H1 (cell line): ENCODE data around the gene SLC43A3. TPM values are rescaled to one million over a fixed set of nuclear protein-coding genes. Genes with fewer than 3 reads are reported as not detected.

Experiments
- CTCF ChIA-PET: fragments of 300-600 bp; sonication (Branson Sonifier 250); formaldehyde crosslinking; loops from one replicate; lab custom pipeline; 2021; ENCODE audit not compliant: partially characterized antibody; lab: Charles Lee
- POLR2A ChIA-PET: fragments of 300-600 bp; sonication (Branson Sonifier 250); formaldehyde crosslinking; loops from one replicate; lab custom pipeline; 2021; ENCODE audit warnings: inconsistent platforms; ENCODE audit not compliant: partially characterized antibody; lab: Charles Lee
- DNase-seq, 2 experiments: peaks; one replicate each; pipeline versions ENCODE4 v3.0.0 to v3.0.0-alpha.2; 2010 to 2022; ENCODE audit warnings: low spot score in 2 of 2, low read depth in 1 of 2, mixed read lengths in 1 of 2
- FAIRE-seq: peaks from 2 replicates; lab custom pipeline; 2011; peaks lifted over from hg19 to GRCh38; lab: Jason Lieb, UNC
- H2AFZ ChIP-seq: 2 replicates; pipeline ENCODE4 v1.8.1; 2012; ENCODE audit warnings: low read length, inconsistent platforms
- H2AK5ac ChIP-seq: 2 replicates; pipeline ENCODE4 v1.6.1; 2013; ENCODE audit warnings: low read depth, low read length
- H2BK120ac ChIP-seq: replicated peaks from 2 replicates; pipeline ENCODE3; 2013; ENCODE audit warnings: low read depth, low read length, inconsistent platforms
- H2BK12ac ChIP-seq: 2 replicates; pipeline ENCODE4 v1.6.1; 2013; ENCODE audit warnings: low read depth, low read length
- H2BK15ac ChIP-seq: 2 replicates; pipeline ENCODE4 v1.6.1; 2013; ENCODE audit warnings: low read length
- H2BK20ac ChIP-seq: 2 replicates; pipeline ENCODE4 v1.6.1; 2013; ENCODE audit warnings: low read length
- H2BK5ac ChIP-seq: 2 replicates; pipeline ENCODE4 v1.6.1; 2013; ENCODE audit warnings: low read depth, low read length
- H3K14ac ChIP-seq: 2 replicates; pipeline ENCODE4 v1.6.1; 2013; ENCODE audit warnings: inconsistent platforms; ENCODE audit not compliant: insufficient read length
- H3K18ac ChIP-seq: 2 replicates; pipeline ENCODE4 v1.6.1; 2013; ENCODE audit warnings: low read length; ENCODE audit errors: extremely low read depth
- H3K23ac ChIP-seq: 2 replicates; pipeline ENCODE4 v1.6.1; 2013; ENCODE audit warnings: inconsistent platforms; ENCODE audit not compliant: insufficient read length
- H3K23me2 ChIP-seq: 2 replicates; pipeline ENCODE4 v1.6.1; 2013; ENCODE audit warnings: low read depth, low read length
- H3K27ac ChIP-seq: 2 replicates; pipeline ENCODE4 v1.6.1; 2011; ENCODE audit warnings: low read depth, low read length, inconsistent platforms
- H3K27me3 ChIP-seq, 4 experiments: replicated peaks in 1 of 4; 1 replicate in 1 of 4; 2 replicates in 3 of 4; pipeline versions ENCODE4 v1.6.1 to v1.8.1; 2011 to 2013; ENCODE audit warnings: low read length in 3 of 4, mild to moderate bottlenecking in 3 of 4, inconsistent platforms in 2 of 4, mixed read lengths in 2 of 4, moderate library complexity in 1 of 4; ENCODE audit not compliant: control insufficient read depth in 3 of 4, insufficient read depth in 3 of 4; ENCODE audit errors: extremely low read depth in 1 of 4
- H3K36me3 ChIP-seq, 4 experiments: 2 replicates each; pipeline versions ENCODE4 v1.6.1 to v1.8.1; 2011 to 2013; ENCODE audit warnings: mild to moderate bottlenecking in 4 of 4, low read length in 3 of 4, moderate library complexity in 2 of 4, control low read depth in 1 of 4, inconsistent platforms in 1 of 4; ENCODE audit not compliant: insufficient read depth in 4 of 4, control insufficient read depth in 2 of 4
- H3K4ac ChIP-seq: replicated peaks from 2 replicates; pipeline ENCODE3; 2013; ENCODE audit warnings: low read length, low read depth, mixed read lengths, inconsistent platforms; ENCODE audit not compliant: insufficient read length
- H3K4me1 ChIP-seq, 4 experiments: replicated peaks in 1 of 4; 1 replicate in 1 of 4; 2 replicates in 3 of 4; pipeline versions ENCODE4 v1.6.1 to v1.8.1; 2011 to 2013; ENCODE audit warnings: low read length in 3 of 4, inconsistent platforms in 2 of 4, mixed read lengths in 1 of 4; ENCODE audit not compliant: insufficient read depth in 4 of 4, control insufficient read depth in 3 of 4
- H3K4me2 ChIP-seq, 2 experiments: 2 replicates each; pipeline versions ENCODE4 v1.6.1 to v1.8.1; 2011 to 2013; ENCODE audit warnings: low read depth in 2 of 2, low read length in 2 of 2, control low read depth in 1 of 2, inconsistent platforms in 1 of 2, mild to moderate bottlenecking in 1 of 2; ENCODE audit not compliant: insufficient read depth in 1 of 2
- H3K4me3 ChIP-seq, 4 experiments: fragments of 200-600, 300-600 bp in 1 of 4; sonication (generic), shearing (Covaris generic), sonication (Bioruptor Twin) in 1 of 4; 2 replicates each; pipeline versions ENCODE4 v1.5.1 to v1.8.1; 2011 to 2016; ENCODE audit warnings: low read length in 4 of 4, low read depth in 3 of 4, control low read depth in 2 of 4, inconsistent platforms in 2 of 4, mild to moderate bottlenecking in 2 of 4, mixed read lengths in 1 of 4, moderate library complexity in 1 of 4; ENCODE audit not compliant: insufficient read depth in 2 of 4; ENCODE audit errors: extremely low read depth in 1 of 4
- H3K56ac ChIP-seq: replicated peaks from 2 replicates; pipeline ENCODE3; 2013; ENCODE audit warnings: low read depth, mild to moderate bottlenecking, mixed read lengths, low read length, inconsistent platforms; ENCODE audit not compliant: insufficient read length
- H3K79me1 ChIP-seq: 2 replicates; pipeline ENCODE4 v1.6.1; 2013; ENCODE audit warnings: low read depth, low read length, control low read depth
- H3K79me2 ChIP-seq, 2 experiments: 2 replicates each; pipeline versions ENCODE4 v1.6.1 to v1.8.1; 2012 to 2013; ENCODE audit warnings: low read length in 2 of 2, mild to moderate bottlenecking in 2 of 2, inconsistent platforms in 1 of 2; ENCODE audit not compliant: insufficient read depth in 2 of 2, control insufficient read depth in 1 of 2
- H3K9ac ChIP-seq, 4 experiments: replicated peaks in 1 of 4; 1 replicate in 1 of 4; 2 replicates in 3 of 4; pipeline versions ENCODE4 v1.6.1 to v1.8.1; 2011 to 2013; ENCODE audit warnings: low read depth in 3 of 4, low read length in 3 of 4, control low read depth in 2 of 4, mild to moderate bottlenecking in 2 of 4, moderate library complexity in 2 of 4, inconsistent platforms in 1 of 4; ENCODE audit errors: extremely low read depth in 1 of 4
- H3K9me3 ChIP-seq, 2 experiments: 2 replicates each; pipeline versions ENCODE4 v1.6.1 to v1.8.1; 2012 to 2013; ENCODE audit warnings: mild to moderate bottlenecking in 2 of 2, moderate library complexity in 2 of 2, control low read depth in 1 of 2, inconsistent platforms in 1 of 2, low read depth in 1 of 2, low read length in 1 of 2, mixed read lengths in 1 of 2; ENCODE audit not compliant: insufficient read depth in 2 of 2
- H4K20me1 ChIP-seq, 2 experiments: replicated peaks in 1 of 2; 2 replicates each; pipeline versions ENCODE3 to v1.8.1; 2011 to 2013; ENCODE audit warnings: inconsistent platforms in 2 of 2, low read length in 2 of 2, mild to moderate bottlenecking in 1 of 2; ENCODE audit not compliant: insufficient read depth in 2 of 2, control insufficient read depth in 1 of 2
- H4K5ac ChIP-seq: 2 replicates; pipeline ENCODE4 v1.6.1; 2013; ENCODE audit warnings: low read length, low read depth, mixed read lengths, inconsistent platforms; ENCODE audit not compliant: insufficient read length
- H4K8ac ChIP-seq: 2 replicates; pipeline ENCODE4 v1.8.0; 2013; ENCODE audit warnings: mild to moderate bottlenecking, moderate library complexity, low read length, inconsistent platforms; ENCODE audit not compliant: insufficient read depth; ENCODE audit errors: extremely low read depth
- H4K91ac ChIP-seq: replicated peaks from 2 replicates; pipeline ENCODE3; 2013; ENCODE audit warnings: low read length, mixed read lengths, inconsistent platforms; ENCODE audit not compliant: insufficient read length
- ASH2L ChIP-seq: fragments of 200-600, 300-600 bp; sonication (generic); IDR thresholded peaks from one replicate; pipeline ENCODE4 v1.7.1; 2017; ENCODE audit warnings: low read length
- CEBPB ChIP-seq: IDR thresholded peaks from 2 replicates; pipeline ENCODE4 v1.6.1; 2012; ENCODE audit warnings: low read depth, low read length
- CTBP2 ChIP-seq: IDR thresholded peaks from 2 replicates; pipeline ENCODE4 v1.7.0; 2011; ENCODE audit warnings: borderline replicate concordance, mild to moderate bottlenecking, moderate library complexity, mixed read lengths, low read length; ENCODE audit not compliant: insufficient read depth, insufficient read length
- HDAC2 ChIP-seq, 2 experiments: fragments of 300-600 bp in 1 of 2; sonication (generic) in 1 of 2; IDR thresholded peaks; 2 replicates each; pipeline ENCODE4 v1.6.1; 2011 to 2012; ENCODE audit warnings: low read depth in 2 of 2, low read length in 2 of 2, mild to moderate bottlenecking in 2 of 2, moderate library complexity in 2 of 2, borderline replicate concordance in 1 of 2, inconsistent platforms in 1 of 2
- KDM1A ChIP-seq: fragments of 200-600, 300-600 bp; sonication (generic); IDR thresholded peaks from 2 replicates; pipeline ENCODE4 v1.7.1; 2016; ENCODE audit warnings: mild to moderate bottlenecking, low read length, borderline replicate concordance
- KDM4A ChIP-seq: IDR thresholded peaks from one replicate; pipeline ENCODE4 v1.7.1; 2012; ENCODE audit warnings: low read depth, mild to moderate bottlenecking, moderate library complexity, low read length, inconsistent platforms; ENCODE audit not compliant: severe bottlenecking
- RNF2 ChIP-seq: fragments of 200-900, 300-1000 bp; sonication (generic); IDR thresholded peaks from 2 replicates; pipeline ENCODE4 v1.7.1; 2016; ENCODE audit warnings: borderline replicate concordance, low read depth, mild to moderate bottlenecking, antibody characterized with exemption, low read length; ENCODE audit not compliant: poor library complexity, severe bottlenecking; ENCODE audit errors: missing control alignments
- SIRT6 ChIP-seq: IDR thresholded peaks from one replicate; pipeline ENCODE4 v1.7.1; 2012; ENCODE audit warnings: low read length, inconsistent platforms
- WGBS, 2 experiments: shearing (Covaris generic) in 1 of 2; methylation state at CpG; one replicate each; pipeline versions ENCODE4 v1.1.6 to v1.1.7; 2013 to 2015; ENCODE audit warnings: low lambda C conversion rate in 2 of 2, mixed read lengths in 2 of 2, inconsistent platforms in 1 of 2, low coverage in 1 of 2, missing lambda C conversion rate in 1 of 2; ENCODE audit not compliant: insufficient replicate concordance in 2 of 2, insufficient coverage in 1 of 2, insufficient read length in 1 of 2; ENCODE audit errors: extremely low coverage in 1 of 2, missing lambda C conversion rate in 1 of 2; 5-methylcytosine and 5-hydroxymethylcytosine counted together
- polyA plus RNA-seq, 7 experiments: library from polyadenylated mRNA; depleted of rRNA in 3 of 7; stranded (reverse) in 5 of 7; unstranded in 2 of 7; fragments of >200 nt in 5 of 7; fragments of 200-250 nt in 2 of 7; gene quantifications; 1 replicate in 5 of 7; 2 replicates in 1 of 7; 4 replicates in 1 of 7; pipeline versions ENCODE4 v1.2.1 to v1.2.3, GENCODE V29; 2011 to 2013; ENCODE audit warnings: missing spikeins in 2 of 7, mixed read lengths in 2 of 7
- total RNA-seq: library from RNA; stranded (reverse); fragmentation: NEBNext Ultra II Directional; extraction: Animal tissue kit (Norgen Biotek cat#: 25700); gene quantifications from 2 replicates; pipeline ENCODE4 v1.2.1, GENCODE V29; 2021
- TF ChIP-seq, protein P1 (sequence below): IDR thresholded peaks from 2 replicates; pipeline ENCODE4 v1.6.1; 2012; ENCODE audit warnings: inconsistent platforms

SLC43A3 gene
- total and polyA plus RNA-seq, 2 of the 8 experiments (the other 6 are each of a cell fraction or from before 2014, with no cell fraction given), result 31.8 to 67.8 TPM

- H3K4me2 ChIP-seq, result peak overlapping the region in 1 of 2 experiments; percentile 99; a peak in 2 of 4 replicates
- H4K91ac ChIP-seq, result peak overlapping the region; percentile 13
- peaks cover 0 to 7% (median under 1%) of the 10 kb centered on the region in 4 experiments; a peak in 4 of 8 replicates for H3K36me3 ChIP-seq
Observed at GRCh38 chr11:57464539-57465181, 37.7 kb upstream of the SLC43A3 start.

More at GRCh38 chr11:57464539-57465181, 37.7 kb upstream of the SLC43A3 start:
- Histone ChIP-seq H3K4ac (peak overlapping the region; percentile 59), H2AK5ac (peak overlapping the region; percentile 93), H3K18ac (peak overlapping the region; percentile 38), H3K27ac (no peak overlapping the region), H3K27me3 (peaks cover 3 to 11% (median 10%) of the 10 kb centered on the region in 4 experiments), H3K14ac (no peak overlapping the region), H2BK20ac (peak overlapping the region; percentile 48; the same call in 1 of the 2 replicates), H4K5ac (no peak overlapping the region), H2BK120ac (no peak overlapping the region), H2BK12ac (peak overlapping the region; percentile 94; the same call in 1 of the 2 replicates), H2AFZ (no peak overlapping the region), H3K56ac (no peak overlapping the region), H4K20me1 (peaks cover 0 to 8% of the 10 kb centered on the region in 2 experiments), H3K79me2 (peaks cover 0 to 21% of the 10 kb centered on the region in 2 experiments; a peak in 2 of 4 replicates), H3K23me2 (peaks cover 9% of the 10 kb centered on the region), H3K79me1 (peaks cover 3% of the 10 kb centered on the region; the same call in 1 of the 2 replicates), H3K9ac (no peak overlapping the region)
- CTCF ChIA-PET, result interaction anchor here (0.9 to 14.0 kb wide), 6 partner anchors 7 to 63 kb away, joined by 4 to 452 read pairs (median 9); no protein-coding TSS in a partner anchor
- 76% methylated on average over 30 of the region's 30 CpGs; no CpG with 5 or more reads in 1 of the 2 experiments for WGBS, 2 experiments
- no peak for FAIRE-seq
- TF ChIP-seq KDM4A (no peak), CTBP2 (no peak), KDM1A (peak; percentile 94), HDAC2 (IDR thresholded peaks at IDR 0.05; ENCODE audit: borderline replicate concordance in 1 of 2, low read depth in 2 of 2, low read length in 2 of 2) (peak in 1 of 2 experiments; percentile 92; a peak in 2 of 4 replicates), ASH2L (peak; percentile 28), RNF2 (no peak), SIRT6 (no peak), CEBPB (peak; percentile 50; the same call in 1 of the 2 replicates)
- TF ChIP-seq, protein P1, sequence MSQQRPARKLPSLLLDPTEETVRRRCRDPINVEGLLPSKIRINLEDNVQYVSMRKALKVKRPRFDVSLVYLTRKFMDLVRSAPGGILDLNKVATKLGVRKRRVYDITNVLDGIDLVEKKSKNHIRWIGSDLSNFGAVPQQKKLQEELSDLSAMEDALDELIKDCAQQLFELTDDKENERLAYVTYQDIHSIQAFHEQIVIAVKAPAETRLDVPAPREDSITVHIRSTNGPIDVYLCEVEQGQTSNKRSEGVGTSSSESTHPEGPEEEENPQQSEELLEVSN, result no peak
- TF ChIP-seq, all 59 proteins: peak for 4
- no peak overlapping the region for H3K4me3 ChIP-seq
- peak overlapping the region; percentile 72 for H2BK15ac ChIP-seq
- no peak overlapping the region for H3K23ac ChIP-seq
- H4K8ac ChIP-seq, result peak overlapping the region; percentile 28; the same call in 1 of the 2 replicates
- no peak for DNase-seq
- no peaks in the 10 kb centered on the region for H3K9me3 ChIP-seq
- POLR2A ChIA-PET, result interaction anchor here (1.0 to 10.5 kb wide), 8 partner anchors 8 to 182 kb away, joined by 3 to 141 read pairs (median 6); no protein-coding TSS in a partner anchor
- H2BK5ac ChIP-seq, result 0 out of 2 replicates have a peak overlapping the region, but pooled peaks have one; percentile 16
- H3K4me1 ChIP-seq, result peaks cover 5 to 49% (median 38%) of the 10 kb centered on the region in 4 experiments
